GM23338 (cell line): ENCODE results near the gene AHR.

Experiments
- CREB1 ChIP-seq: fragments of 250-450 bp; sonication (Bioruptor Pico); IDR thresholded peaks from 2 replicates; pipeline ENCODE4 v1.5.0; 2020; ENCODE audit warnings: low read depth, mild to moderate bottlenecking, moderate library complexity
- CTCF ChIP-seq, 2 experiments: fragments of 200-600 bp in 1 of 2; sonication (generic) in 1 of 2; conservative IDR thresholded peaks; 2 replicates each; pipeline versions ENCODE4 v1.5.1 to v1.6.1; 2016 to 2017; ENCODE audit warnings: antibody characterized with exemption in 2 of 2, low read depth in 2 of 2, mild to moderate bottlenecking in 2 of 2, moderate library complexity in 1 of 2
- ETS1 ChIP-seq: IDR thresholded peaks from 2 replicates; pipeline ENCODE4 v1.6.1; 2016; ENCODE audit warnings: antibody characterized with exemption
- EZH2 ChIP-seq: fragments of 200-600 bp; sonication (generic); IDR thresholded peaks from one replicate; pipeline ENCODE4 v1.8.0; 2017; ENCODE audit warnings: antibody characterized with exemption, mild to moderate bottlenecking, low read depth; ENCODE audit not compliant: unreplicated experiment
- EZH2phosphoT487 ChIP-seq: fragments of 200-600 bp; sonication (generic); IDR thresholded peaks from one replicate; pipeline ENCODE4 v1.8.1; 2018; ENCODE audit warnings: antibody characterized with exemption; ENCODE audit not compliant: unreplicated experiment
- NANOG ChIP-seq: IDR thresholded peaks from 2 replicates; pipeline ENCODE4 v1.6.1; 2016; ENCODE audit warnings: antibody characterized with exemption, borderline replicate concordance
- POLR2AphosphoS5 ChIP-seq: IDR thresholded peaks from 2 replicates; pipeline ENCODE4 v1.6.1; 2016; ENCODE audit warnings: antibody characterized with exemption, low read depth
- REST ChIP-seq: IDR thresholded peaks from one replicate; pipeline ENCODE4 v1.6.1; 2018; ENCODE audit warnings: antibody characterized with exemption; ENCODE audit not compliant: unreplicated experiment
- STAT1 ChIP-seq: IDR thresholded peaks from one replicate; pipeline ENCODE4 v1.6.1; 2016; ENCODE audit warnings: antibody characterized with exemption; ENCODE audit not compliant: unreplicated experiment
- ZNF114 ChIP-seq: fragments of 250-450 bp; sonication (Bioruptor Pico); IDR thresholded peaks from 2 replicates; pipeline ENCODE4 v1.5.0; 2020; ENCODE audit warnings: mild to moderate bottlenecking, moderate library complexity
- ZNF331 ChIP-seq: fragments of 250-450 bp; sonication (Bioruptor Pico); IDR thresholded peaks from 2 replicates; pipeline ENCODE4 v1.5.0; 2020; ENCODE audit warnings: low read depth, mild to moderate bottlenecking, moderate library complexity

GRCh38 chr7:17374654-17375053, 76.2 kb downstream of the AHR start:
- TF ChIP-seq EZH2 (no peak), CTCF (conservative IDR thresholded peaks at IDR 0.05; ENCODE audit: low read depth in 2 of 2) (no peak), REST (no peak), STAT1 (no peak), POLR2AphosphoS5 (no peak), CREB1 (CRISPR knock-in tag) (no peak), ETS1 (no peak), NANOG (no peak), EZH2phosphoT487 (no peak), ZNF331 (CRISPR knock-in tag) (no peak), ZNF114 (CRISPR knock-in tag) (no peak)
